Naive B cell (primary cell): Measurements from ENCODE around the gene SLC13A3. TPM values are rescaled to one million over a fixed set of nuclear protein-coding genes. Genes with fewer than 3 reads are reported as not detected.

Experiments used
- ATAC-seq, 2 donors: fragments of 150-1000 bp; cut with Tn5 transposase; 2 replicates each; pipeline ENCODE4 v1.10.0; 2021; ENCODE audit warnings: low read depth in 2 of 2, mild to moderate bottlenecking in 2 of 2, moderate library complexity in 2 of 2
- DNase-seq: peaks from one replicate; pipeline ENCODE4 v3.0.0; 2022
- H3K27ac Mint-ChIP-seq, 6 donors: one replicate each; pipeline ENCODE4 v1.8.0; 2020 to 2022; ENCODE audit warnings: mild to moderate bottlenecking in 6 of 6, mixed read lengths in 6 of 6, moderate library complexity in 5 of 6, inconsistent platforms in 2 of 6
- H3K27me3 Mint-ChIP-seq, 3 donors: one replicate each; pipeline ENCODE4 v1.8.0; 2021 to 2022; ENCODE audit warnings: mixed read lengths in 3 of 3, mild to moderate bottlenecking in 1 of 3
- H3K36me3 Mint-ChIP-seq, 2 donors: one replicate each; pipeline ENCODE4 v1.8.0; 2020 to 2022; ENCODE audit warnings: mixed read lengths in 2 of 2, inconsistent platforms in 1 of 2, mild to moderate bottlenecking in 1 of 2
- H3K4me1 Mint-ChIP-seq, 3 donors: one replicate each; pipeline ENCODE4 v1.8.0; 2020 to 2022; ENCODE audit warnings: mixed read lengths in 3 of 3, inconsistent platforms in 1 of 3, mild to moderate bottlenecking in 1 of 3, moderate library complexity in 1 of 3
- H3K4me3 Mint-ChIP-seq, 8 donors: one replicate each; pipeline ENCODE4 v1.8.0; 2020 to 2022; ENCODE audit warnings: mild to moderate bottlenecking in 8 of 8, mixed read lengths in 8 of 8, moderate library complexity in 8 of 8, inconsistent platforms in 2 of 8
- H3K9me3 Mint-ChIP-seq, 7 donors: one replicate each; pipeline ENCODE4 v1.8.0; 2020 to 2022; ENCODE audit warnings: mixed read lengths in 7 of 7, mild to moderate bottlenecking in 5 of 7, inconsistent platforms in 2 of 7, moderate library complexity in 1 of 7
- polyA plus RNA-seq, 6 donors: library from polyadenylated mRNA; unstranded; fragments of 300-500 nt; fragmentation: Illumina TruSeq; gene quantifications; one replicate each; pipeline ENCODE4 v1.2.3, GENCODE V29; 2021; ENCODE audit warnings: low read depth in 6 of 6

SLC13A3 gene
- polyA plus RNA-seq, 6 donors from 2014 or later, result 0.53 TPM; not detected in 5

DNA sequence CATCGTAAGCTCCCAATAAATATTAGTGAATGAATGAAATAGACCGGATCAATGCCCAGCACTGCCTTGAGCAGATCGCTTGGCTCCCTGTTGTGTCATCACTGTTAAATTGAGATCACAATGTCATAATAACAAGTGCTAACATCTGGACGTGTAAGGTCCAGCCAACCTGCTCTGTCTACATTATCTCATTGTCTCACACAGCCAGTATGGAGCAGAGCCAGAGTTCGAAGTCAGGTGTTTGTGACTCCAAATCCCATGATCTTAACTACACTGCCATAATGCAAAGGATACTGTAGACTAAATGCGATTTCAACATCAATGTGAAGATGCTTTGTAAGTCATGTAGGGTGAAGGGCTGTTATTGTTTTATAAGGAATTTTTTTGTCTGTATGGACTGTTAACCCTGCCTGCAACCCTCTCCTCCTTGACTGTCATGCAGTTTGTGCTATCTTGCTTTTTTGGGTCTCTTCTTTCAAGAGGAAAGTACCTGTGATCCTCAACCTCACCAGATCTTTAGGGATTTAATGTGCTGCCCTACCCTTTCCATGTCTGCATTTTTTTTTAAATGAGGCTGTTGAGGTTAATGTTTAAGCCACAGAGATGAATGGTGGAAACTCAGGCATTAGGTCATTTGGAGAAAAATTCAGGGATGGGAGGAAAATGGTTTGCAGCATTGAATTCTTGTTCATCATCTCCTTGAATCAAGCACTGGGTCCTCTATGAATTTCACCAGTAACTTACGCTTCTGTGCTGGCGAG is 51.9 kb downstream of the SLC13A3 start:
- peaks cover 0 to 5% (median 0%) of the 10 kb centered on the region in 7 donors for H3K9me3 Mint-ChIP-seq
- H3K4me1 Mint-ChIP-seq, result no peaks in the 10 kb centered on the region
- no peak for ATAC-seq
- DNase-seq, result no peak
- H3K27me3 Mint-ChIP-seq, result peaks cover 10 to 50% (median 44%) of the 10 kb centered on the region in 3 donors
- H3K4me3 Mint-ChIP-seq, result no peak overlapping the region
- H3K36me3 Mint-ChIP-seq, result no peaks in the 10 kb centered on the region
- no peak overlapping the region for H3K27ac Mint-ChIP-seq

DNA sequence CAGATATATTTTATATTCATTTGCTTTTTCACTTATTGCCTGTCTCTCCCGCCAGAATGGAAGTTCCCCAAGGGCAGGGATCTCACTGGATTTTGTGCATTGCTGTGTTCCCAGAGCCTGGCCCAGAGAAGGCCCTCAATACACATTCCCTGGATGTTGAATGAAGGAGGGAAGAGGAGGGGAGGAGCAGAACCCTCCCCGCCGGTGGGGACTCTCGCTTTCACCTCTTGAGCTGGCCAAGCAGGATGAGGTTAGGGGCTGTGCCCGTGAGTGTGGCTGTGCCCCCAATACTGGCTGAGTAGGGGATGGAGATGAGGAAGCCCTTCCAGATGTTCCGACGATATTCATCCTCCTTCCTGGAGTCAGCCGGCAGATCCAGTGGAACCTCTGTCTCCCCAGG is 55.3 kb downstream of the SLC13A3 start:
- Mint-ChIP-seq H3K4me3 (no peak overlapping the region), H3K36me3 (no peaks in the 10 kb centered on the region), H3K4me1 (no peaks in the 10 kb centered on the region), H3K27ac (no peak overlapping the region), H3K9me3 (peaks cover 0 to 4% (median 0%) of the 10 kb centered on the region in 7 donors), H3K27me3 (peaks cover 10 to 54% (median 40%) of the 10 kb centered on the region in 3 donors)
- ATAC-seq (no peak), DNase-seq (no peak)

DNA sequence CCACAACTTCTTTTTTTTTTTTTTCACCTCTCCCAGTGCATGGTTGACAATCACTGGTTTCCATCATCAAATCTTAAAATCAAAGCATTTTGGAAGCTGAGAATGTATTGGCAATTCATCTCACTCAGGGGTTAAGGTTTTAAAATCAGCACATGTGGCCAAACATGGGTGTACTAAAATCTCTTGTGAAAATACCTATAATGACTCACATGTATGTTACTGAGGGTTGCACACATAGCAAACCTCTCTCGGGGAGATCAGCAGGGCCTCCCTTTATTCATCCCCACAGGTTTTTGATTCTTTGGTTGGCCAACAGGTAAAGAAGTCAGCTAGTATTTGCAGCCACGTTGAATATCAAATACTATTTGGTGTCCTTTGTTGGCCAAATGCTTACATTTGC is 56.5 kb downstream of the SLC13A3 start:
- peaks cover 10 to 42% (median 28%) of the 10 kb centered on the region in 3 donors for H3K27me3 Mint-ChIP-seq
- no peak overlapping the region for H3K4me3 Mint-ChIP-seq
- no peaks in the 10 kb centered on the region for H3K4me1 Mint-ChIP-seq
- no peaks in the 10 kb centered on the region for H3K36me3 Mint-ChIP-seq
- no peak overlapping the region for H3K27ac Mint-ChIP-seq
- peaks cover 0 to 4% (median 0%) of the 10 kb centered on the region in 7 donors for H3K9me3 Mint-ChIP-seq
- DNase-seq (no peak), ATAC-seq (no peak)

DNA sequence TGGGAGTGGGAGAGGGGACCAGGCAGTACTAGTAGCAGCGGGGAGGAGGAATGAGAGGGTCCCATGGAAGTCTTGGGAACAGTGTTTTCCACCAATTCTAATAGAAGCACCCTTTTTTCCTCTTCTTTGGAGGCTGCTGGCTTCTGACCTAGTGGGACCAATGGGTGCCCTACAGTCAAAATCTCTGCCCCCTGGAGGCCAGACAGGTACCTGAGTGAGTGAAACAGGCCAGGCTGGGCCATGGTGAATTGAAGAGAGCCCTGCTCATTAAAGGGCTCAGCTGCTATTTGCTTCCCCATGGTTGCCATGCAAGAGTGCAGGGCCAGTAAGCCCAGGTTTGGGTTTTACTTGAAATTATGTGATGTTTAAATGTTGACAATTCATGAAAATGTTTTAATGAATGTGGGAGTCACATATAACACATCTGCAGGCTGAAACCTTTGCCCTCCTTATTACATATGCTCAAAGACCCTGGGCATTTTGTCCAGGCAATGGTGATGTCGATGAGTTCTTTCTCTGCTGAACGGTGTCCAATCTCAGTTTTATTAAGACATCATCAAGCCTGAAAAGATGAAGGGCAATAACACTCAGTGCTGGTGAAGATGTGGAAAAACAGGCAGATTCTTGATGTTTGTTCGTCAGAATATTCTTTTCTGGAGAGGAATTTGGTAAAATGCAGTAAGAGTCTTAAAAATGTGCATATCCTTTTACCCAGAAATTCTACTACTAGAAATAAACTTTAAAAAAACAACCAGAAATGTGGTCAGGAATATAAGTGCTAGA is 58.5 kb downstream of the SLC13A3 start:
- H3K27me3 Mint-ChIP-seq, result peaks cover 6 to 29% (median 18%) of the 10 kb centered on the region in 3 donors
- DNase-seq (no peak), ATAC-seq (no peak)
- H3K9me3 Mint-ChIP-seq, result peaks cover 0 to 4% (median 0%) of the 10 kb centered on the region in 7 donors
- H3K4me1 Mint-ChIP-seq, result no peaks in the 10 kb centered on the region
- no peak overlapping the region for H3K4me3 Mint-ChIP-seq
- H3K27ac Mint-ChIP-seq, result no peak overlapping the region
- no peaks in the 10 kb centered on the region for H3K36me3 Mint-ChIP-seq

DNA sequence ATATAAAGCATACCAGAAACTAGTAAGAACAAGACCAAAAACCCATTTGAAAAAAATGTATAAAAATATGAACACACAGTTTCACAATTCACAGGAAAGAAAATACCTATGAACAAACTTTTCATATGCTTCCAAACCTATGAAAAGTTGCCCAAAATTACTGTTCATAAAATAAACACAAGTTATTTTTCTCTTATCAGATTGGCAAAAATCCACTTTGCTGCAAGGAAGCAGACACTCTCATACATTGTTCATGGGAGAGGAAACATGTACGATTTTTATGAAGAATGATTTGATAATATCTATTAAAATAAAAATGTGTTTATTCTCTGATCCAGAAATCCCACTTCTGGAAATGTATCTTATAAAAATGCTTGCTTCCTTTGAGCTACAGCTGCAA is 60.8 kb downstream of the SLC13A3 start:
- peaks cover 2 to 20% (median 9%) of the 10 kb centered on the region in 3 donors for H3K27me3 Mint-ChIP-seq
- no peak overlapping the region for H3K27ac Mint-ChIP-seq
- no peak for DNase-seq
- H3K36me3 Mint-ChIP-seq, result no peaks in the 10 kb centered on the region
- no peak overlapping the region for H3K4me3 Mint-ChIP-seq
- H3K9me3 Mint-ChIP-seq, result peaks cover 0 to 4% (median 0%) of the 10 kb centered on the region in 7 donors
- H3K4me1 Mint-ChIP-seq, result no peaks in the 10 kb centered on the region
- no peak for ATAC-seq

DNA sequence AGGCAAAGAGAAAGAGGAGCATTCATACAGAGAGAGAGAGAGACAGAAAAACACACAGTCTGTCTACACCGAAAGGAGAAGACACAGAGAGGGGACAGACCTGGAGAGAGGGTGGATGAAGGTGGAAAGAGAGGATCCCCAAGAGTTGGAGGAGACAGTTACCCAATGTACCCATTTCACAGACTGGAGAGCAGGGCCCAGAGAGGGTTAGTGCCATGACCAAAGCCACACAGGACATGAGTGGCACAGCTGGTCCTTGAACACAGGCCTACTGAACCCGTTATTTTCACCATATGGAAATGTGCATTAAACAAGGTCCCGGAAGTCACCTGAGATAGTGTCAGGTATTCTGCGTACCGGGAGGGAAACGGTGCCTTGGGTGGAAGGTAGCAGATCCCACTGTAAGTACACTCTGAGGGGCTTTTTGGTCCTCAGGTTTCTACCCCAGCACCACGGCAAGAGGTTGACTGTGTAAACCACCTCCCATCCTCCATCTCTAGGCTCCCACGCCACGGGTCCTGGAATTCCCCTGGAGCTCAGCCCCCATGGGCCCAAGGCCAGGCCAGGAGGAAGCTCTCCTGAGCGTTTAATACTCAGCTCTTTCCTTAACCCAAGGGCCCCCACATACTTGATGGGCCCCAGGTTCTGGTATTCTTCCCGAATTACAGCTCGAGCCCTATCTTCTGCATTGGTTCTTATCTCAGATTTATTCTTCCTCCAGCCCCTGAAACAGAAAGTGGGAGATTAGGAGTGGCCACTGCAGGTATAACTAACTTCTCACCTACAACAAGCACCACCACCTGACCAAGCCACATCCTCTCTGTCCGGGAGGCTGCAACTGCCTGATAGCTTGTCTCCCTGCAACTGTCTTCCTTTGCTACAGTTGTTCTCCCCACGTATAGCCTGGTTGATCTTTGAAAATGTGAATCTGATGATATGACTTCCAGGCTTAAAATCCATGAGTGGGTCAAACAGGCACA is 62.4 kb downstream of the SLC13A3 start:
- peaks cover 0 to 4% (median 0%) of the 10 kb centered on the region in 7 donors for H3K9me3 Mint-ChIP-seq
- H3K36me3 Mint-ChIP-seq, result no peaks in the 10 kb centered on the region
- no peak overlapping the region for H3K4me3 Mint-ChIP-seq
- DNase-seq, result no peak
- H3K27me3 Mint-ChIP-seq, result peaks cover 0 to 13% (median 6%) of the 10 kb centered on the region in 3 donors
- no peak for ATAC-seq
- no peaks in the 10 kb centered on the region for H3K4me1 Mint-ChIP-seq
- H3K27ac Mint-ChIP-seq, result peak overlapping the region in 2 of 6 donors; percentile 31 to 74

DNA sequence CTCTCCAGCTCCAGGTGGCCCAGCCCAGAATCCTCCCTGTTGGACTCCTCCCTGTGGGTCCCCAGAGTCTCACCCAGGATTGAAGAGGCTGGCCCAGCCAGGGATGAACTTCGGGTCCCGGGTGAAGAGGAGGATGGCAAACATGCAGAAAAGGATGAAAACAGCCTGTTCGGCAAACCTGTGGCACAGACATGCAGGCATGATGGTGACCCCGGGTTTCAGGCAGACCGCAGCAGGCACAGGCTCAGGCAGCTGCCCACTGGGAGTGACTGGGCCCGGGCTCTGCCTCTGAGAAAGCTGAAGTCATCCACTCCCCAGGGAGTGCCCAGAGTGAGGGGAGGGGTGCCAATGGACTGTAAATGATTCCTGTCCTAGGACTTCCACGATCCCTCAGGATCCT is 63.3 kb downstream of the SLC13A3 start:
- Mint-ChIP-seq H3K27me3 (peaks cover 0 to 12% (median 11%) of the 10 kb centered on the region in 3 donors), H3K4me3 (no peak overlapping the region), H3K36me3 (no peaks in the 10 kb centered on the region), H3K4me1 (no peaks in the 10 kb centered on the region), H3K9me3 (peaks cover 0 to 4% (median 0%) of the 10 kb centered on the region in 7 donors), H3K27ac (no peak overlapping the region)
- ATAC-seq (no peak), DNase-seq (no peak)

DNA sequence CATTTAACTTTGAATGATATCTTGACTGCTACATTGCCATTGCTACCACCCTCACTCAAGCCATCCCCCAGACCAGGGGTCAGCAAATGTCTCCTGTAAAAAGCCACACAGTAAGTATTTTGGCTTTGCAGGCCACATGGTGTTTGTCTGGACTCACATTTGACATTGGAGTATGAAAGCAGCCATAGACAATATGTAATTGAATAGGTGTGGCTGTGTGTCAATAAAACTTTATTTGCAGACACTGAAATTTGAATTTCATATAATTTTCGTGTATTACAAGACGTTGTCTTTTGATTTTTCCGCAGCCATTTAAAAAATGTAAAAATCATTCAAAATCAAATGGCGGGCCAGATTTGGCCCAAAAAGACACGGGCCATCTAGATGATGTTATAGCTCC is 64.5 kb downstream of the SLC13A3 start:
- DNase-seq (no peak), ATAC-seq (no peak)
- Mint-ChIP-seq H3K4me1 (no peaks in the 10 kb centered on the region), H3K36me3 (no peaks in the 10 kb centered on the region), H3K27ac (no peak overlapping the region), H3K4me3 (no peak overlapping the region), H3K27me3 (peaks cover under 1 to 14% (median 3%) of the 10 kb centered on the region in 3 donors), H3K9me3 (no peaks in the 10 kb centered on the region)

DNA sequence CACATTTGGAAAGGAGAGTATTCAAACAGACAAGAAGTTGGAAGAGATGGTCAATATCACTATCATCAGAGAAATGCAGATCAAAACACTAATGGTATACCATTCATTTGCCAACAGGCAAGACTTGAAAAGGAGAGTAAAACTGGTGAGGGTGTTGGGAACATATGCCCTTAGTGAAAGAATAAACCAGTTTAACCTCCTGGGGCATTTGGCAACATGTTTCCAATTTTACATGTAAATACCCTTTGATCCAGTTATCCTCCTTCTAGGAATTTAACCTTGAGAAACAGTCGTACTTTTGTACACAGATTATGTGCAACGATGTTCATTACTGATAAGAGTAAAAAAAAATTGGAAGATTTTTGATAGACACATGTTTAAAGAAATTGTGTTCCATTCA is 66.8 kb downstream of the SLC13A3 start:
- DNase-seq (no peak), ATAC-seq (no peak)
- no peak overlapping the region for H3K4me3 Mint-ChIP-seq

DNA sequence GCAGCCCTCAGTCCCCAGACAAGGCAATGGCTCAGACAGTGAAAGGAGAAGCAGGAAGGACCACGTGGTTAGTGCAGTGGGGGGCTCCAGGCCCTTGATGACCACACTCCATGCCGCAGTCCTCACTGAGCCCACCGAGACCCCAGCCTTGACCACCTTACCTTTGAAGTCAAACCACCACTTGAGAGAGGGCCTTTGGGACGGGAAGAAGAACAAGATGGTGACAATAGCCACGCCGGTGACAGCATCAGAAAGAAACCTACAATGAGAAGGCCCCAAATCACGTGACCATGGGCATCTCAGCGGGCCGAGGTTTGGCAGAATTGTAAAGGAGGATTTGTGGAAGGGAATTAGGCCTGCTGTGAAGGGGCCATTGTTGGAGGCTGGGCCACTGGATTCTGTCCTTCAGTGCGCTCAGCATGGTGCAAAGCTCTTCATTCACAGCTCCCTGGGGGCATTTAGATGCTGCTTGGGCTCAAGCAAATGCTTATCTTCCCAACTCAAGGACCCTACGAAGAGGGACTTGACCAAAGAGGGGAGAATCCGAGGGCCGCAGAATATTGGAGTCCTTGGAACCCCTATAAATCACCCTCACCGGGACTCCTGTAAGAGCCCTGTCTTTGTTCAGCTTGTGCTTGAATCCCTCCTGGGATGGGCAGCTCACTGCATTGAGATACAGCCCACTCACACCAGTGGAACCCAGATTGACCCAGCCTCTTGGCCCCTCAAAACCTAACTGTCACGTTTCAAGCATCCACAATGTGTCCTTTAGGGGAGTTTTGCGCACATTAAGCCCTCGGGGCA is 67.6 kb downstream of the SLC13A3 start:
- Mint-ChIP-seq H3K36me3 (no peaks in the 10 kb centered on the region), H3K27ac (no peak overlapping the region), H3K4me3 (no peak overlapping the region), H3K4me1 (no peaks in the 10 kb centered on the region), H3K9me3 (no peaks in the 10 kb centered on the region), H3K27me3 (peaks cover 9 to 32% (median 21%) of the 10 kb centered on the region in 3 donors)
- DNase-seq (no peak), ATAC-seq (no peak)

More for the DNA sequence above, 66.8 kb downstream of the SLC13A3 start:
- H3K27me3 Mint-ChIP-seq, result peaks cover 7 to 23% (median 12%) of the 10 kb centered on the region in 3 donors
- H3K4me1 Mint-ChIP-seq, result no peaks in the 10 kb centered on the region
- H3K27ac Mint-ChIP-seq, result no peak overlapping the region
- H3K36me3 Mint-ChIP-seq, result no peaks in the 10 kb centered on the region
- no peaks in the 10 kb centered on the region for H3K9me3 Mint-ChIP-seq

DNA sequence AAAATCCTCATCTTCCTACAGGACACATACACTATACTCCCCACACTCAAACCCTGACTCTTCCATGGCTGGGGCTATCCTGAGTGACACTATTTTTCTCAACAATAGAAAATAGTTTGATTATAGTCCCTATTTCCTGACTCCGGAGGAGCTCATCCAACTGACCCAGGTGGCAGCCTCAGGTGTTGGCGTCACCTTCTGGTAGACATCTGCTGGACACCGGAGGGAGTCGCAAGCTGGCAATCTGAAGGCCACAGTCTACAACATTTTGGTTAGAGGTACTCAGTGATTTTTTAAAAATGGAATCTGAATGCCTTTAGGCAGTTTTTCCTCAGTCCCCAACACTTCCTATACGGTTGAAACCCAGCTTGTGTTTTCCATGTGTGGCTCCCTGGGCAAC is 68.6 kb downstream of the SLC13A3 start:
- DNase-seq (no peak), ATAC-seq (no peak)
- Mint-ChIP-seq H3K27ac (no peak overlapping the region), H3K4me3 (no peak overlapping the region), H3K9me3 (no peaks in the 10 kb centered on the region), H3K36me3 (no peaks in the 10 kb centered on the region), H3K27me3 (peaks cover 11 to 35% (median 25%) of the 10 kb centered on the region in 3 donors), H3K4me1 (no peaks in the 10 kb centered on the region)

DNA sequence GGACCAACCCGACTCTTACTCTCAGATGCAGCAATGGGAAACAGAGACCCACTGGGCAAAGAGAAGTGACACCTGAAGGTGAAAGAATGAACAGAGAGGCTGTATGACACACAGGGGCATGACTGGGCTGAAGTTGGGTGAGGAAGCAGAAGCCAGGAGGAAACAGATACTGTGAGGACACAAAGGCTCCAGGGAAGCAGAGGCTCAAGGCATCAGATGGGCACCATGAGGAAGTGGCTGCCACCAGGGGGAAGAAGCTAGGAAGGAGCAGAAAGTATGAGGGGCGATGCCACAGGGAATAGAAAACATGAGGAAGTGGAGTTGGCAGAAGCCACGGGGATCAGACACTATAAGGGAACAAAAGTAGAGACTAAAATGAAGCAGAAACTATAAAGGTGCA is 69.9 kb downstream of the SLC13A3 start:
- Mint-ChIP-seq H3K36me3 (no peaks in the 10 kb centered on the region), H3K4me3 (no peak overlapping the region), H3K9me3 (no peaks in the 10 kb centered on the region), H3K4me1 (peaks cover 0 to under 1% (median 0%) of the 10 kb centered on the region in 3 donors), H3K27ac (no peak overlapping the region), H3K27me3 (peaks cover 11 to 43% (median 25%) of the 10 kb centered on the region in 3 donors)
- DNase-seq (no peak), ATAC-seq (no peak)
